Effector memory CD8-positive, alpha-beta T cell (primary cell): ENCODE measurements around the gene CDC42SE2.
A peak's percentile ranks its signal among the peaks of the same experiment; 100 is the strongest.
"Not testable (repeated sequence)": the region's sequence is repeated elsewhere in the genome, so short reads cannot be mapped to it uniquely, and the experiment has no call there.

Experiments used
- ATAC-seq: fragments of 150-1000 bp; cut with Tn5 transposase; replicated peaks from 2 replicates; pipeline ENCODE4 v1.10.0; 2021; ENCODE audit warnings: mild to moderate bottlenecking, moderate library complexity
- DNase-seq, 3 experiments: peaks; one replicate each; pipeline ENCODE4 v3.0.0; 2021
- H3K27ac Mint-ChIP-seq, 2 donors: one replicate each; pipeline ENCODE4 v1.8.0; 2022; ENCODE audit warnings: mild to moderate bottlenecking in 2 of 2, mixed read lengths in 2 of 2, moderate library complexity in 2 of 2
- H3K27me3 Mint-ChIP-seq, 2 donors: one replicate each; pipeline ENCODE4 v1.8.0; 2022; ENCODE audit warnings: mixed read lengths in 2 of 2
- H3K36me3 Mint-ChIP-seq: one replicate; pipeline ENCODE4 v1.8.0; 2022; ENCODE audit warnings: mild to moderate bottlenecking, moderate library complexity, mixed read lengths; ENCODE audit not compliant: insufficient read depth
- H3K4me1 Mint-ChIP-seq, 2 donors: one replicate each; pipeline ENCODE4 v1.8.0; 2022; ENCODE audit warnings: low read depth in 2 of 2, mixed read lengths in 2 of 2
- H3K4me3 Mint-ChIP-seq, 2 donors: one replicate each; pipeline ENCODE4 v1.8.0; 2022; ENCODE audit warnings: mild to moderate bottlenecking in 2 of 2, mixed read lengths in 2 of 2, moderate library complexity in 2 of 2
- H3K9me3 Mint-ChIP-seq, 2 donors: one replicate each; pipeline ENCODE4 v1.8.0; 2022; ENCODE audit warnings: mixed read lengths in 2 of 2

Gene CDC42SE2

GRCh38 chr5:131274326-131275063 lies 10.6 kb downstream of the CDC42SE2 start:
- H3K27ac Mint-ChIP-seq = peak overlapping the region; percentile 82 to 89
- H3K27me3 Mint-ChIP-seq = no peaks in the 10 kb centered on the region
- H3K4me1 Mint-ChIP-seq = peaks cover 54 to 72% of the 10 kb centered on the region in 2 donors
- ATAC-seq (peak; percentile 23), DNase-seq (no peak)
- no peaks in the 10 kb centered on the region for H3K9me3 Mint-ChIP-seq
- H3K4me3 Mint-ChIP-seq = peak overlapping the region; percentile 64 to 83
- peaks cover 77% of the 10 kb centered on the region for H3K36me3 Mint-ChIP-seq

GRCh38 chr5:131276072-131276471 lies 12.2 kb downstream of the CDC42SE2 start:
- DNase-seq = no peak
- H3K9me3 Mint-ChIP-seq = no peaks in the 10 kb centered on the region
- peak overlapping the region; percentile 64 to 83 for H3K4me3 Mint-ChIP-seq
- H3K4me1 Mint-ChIP-seq = peaks cover 52 to 74% of the 10 kb centered on the region in 2 donors
- no peak for ATAC-seq
- H3K27me3 Mint-ChIP-seq = no peaks in the 10 kb centered on the region
- peaks cover 67% of the 10 kb centered on the region for H3K36me3 Mint-ChIP-seq
- H3K27ac Mint-ChIP-seq = no peak overlapping the region

GRCh38 chr5:131277447-131277846 lies 13.6 kb downstream of the CDC42SE2 start:
- Mint-ChIP-seq H3K9me3 (no peaks in the 10 kb centered on the region), H3K27me3 (no peaks in the 10 kb centered on the region), H3K4me3 (peak overlapping the region; percentile 66 to 77), H3K36me3 (peaks cover 62% of the 10 kb centered on the region), H3K4me1 (peaks cover 52 to 74% of the 10 kb centered on the region in 2 donors), H3K27ac (peak overlapping the region; percentile 93 to 98)
- ATAC-seq = no peak
- DNase-seq = no peak

- no peaks in the 10 kb centered on the region for H3K27me3 Mint-ChIP-seq
- DNase-seq = no peak
- peaks cover 51 to 72% of the 10 kb centered on the region in 2 donors for H3K4me1 Mint-ChIP-seq
- H3K36me3 Mint-ChIP-seq = peaks cover 69% of the 10 kb centered on the region
- H3K27ac Mint-ChIP-seq = peak overlapping the region; percentile 93 to 98
- peak overlapping the region; percentile 66 to 77 for H3K4me3 Mint-ChIP-seq
- ATAC-seq = no peak
- no peaks in the 10 kb centered on the region for H3K9me3 Mint-ChIP-seq
Measured at GRCh38 chr5:131277875-131278740, 14.3 kb downstream of the CDC42SE2 start.

GRCh38 chr5:131278741-131279124 lies 14.9 kb downstream of the CDC42SE2 start:
- ATAC-seq, H3K27me3 Mint-ChIP-seq, H3K9me3 Mint-ChIP-seq, DNase-seq: not testable (repeated sequence)
- peaks cover 68% of the 10 kb centered on the region for H3K36me3 Mint-ChIP-seq
- peak overlapping the region; percentile 93 to 98 for H3K27ac Mint-ChIP-seq
- peak overlapping the region; percentile 66 to 77 for H3K4me3 Mint-ChIP-seq
- H3K4me1 Mint-ChIP-seq = peaks cover 56 to 78% of the 10 kb centered on the region in 2 donors

GRCh38 chr5:131279204-131279603 lies 15.4 kb downstream of the CDC42SE2 start:
- Mint-ChIP-seq H3K27ac (peak overlapping the region; percentile 93 to 98), H3K4me3 (peak overlapping the region; percentile 66 to 77), H3K27me3 (no peaks in the 10 kb centered on the region), H3K4me1 (peaks cover 55 to 76% of the 10 kb centered on the region in 2 donors), H3K36me3 (peaks cover 67% of the 10 kb centered on the region), H3K9me3 (no peaks in the 10 kb centered on the region)
- ATAC-seq (no peak), DNase-seq (no peak)

- peaks cover 65% of the 10 kb centered on the region for H3K36me3 Mint-ChIP-seq
- ATAC-seq (no peak), DNase-seq (no peak)
- peak overlapping the region; percentile 66 to 75 for H3K4me3 Mint-ChIP-seq
- no peaks in the 10 kb centered on the region for H3K9me3 Mint-ChIP-seq
- peaks cover 52 to 74% of the 10 kb centered on the region in 2 donors for H3K4me1 Mint-ChIP-seq
- peak overlapping the region; percentile 63 to 98 for H3K27ac Mint-ChIP-seq
- no peaks in the 10 kb centered on the region for H3K27me3 Mint-ChIP-seq
Measured at GRCh38 chr5:131280417-131280816, 16.6 kb downstream of the CDC42SE2 start.

- ATAC-seq (peak; percentile 91), DNase-seq (no peak)
- H3K27ac Mint-ChIP-seq = peak overlapping the region; percentile 63 to 98
- H3K36me3 Mint-ChIP-seq = peaks cover 64% of the 10 kb centered on the region
- H3K9me3 Mint-ChIP-seq = no peaks in the 10 kb centered on the region
- no peaks in the 10 kb centered on the region for H3K27me3 Mint-ChIP-seq
- peak overlapping the region; percentile 66 to 75 for H3K4me3 Mint-ChIP-seq
- peaks cover 56 to 74% of the 10 kb centered on the region in 2 donors for H3K4me1 Mint-ChIP-seq
Measured at GRCh38 chr5:131281133-131281867, 17.4 kb downstream of the CDC42SE2 start.

GRCh38 chr5:131281868-131282234 lies 18.0 kb downstream of the CDC42SE2 start:
- H3K36me3 Mint-ChIP-seq = peaks cover 69% of the 10 kb centered on the region
- H3K27ac Mint-ChIP-seq = peak overlapping the region; percentile 63 to 98
- peaks cover 56 to 79% of the 10 kb centered on the region in 2 donors for H3K4me1 Mint-ChIP-seq
- no peaks in the 10 kb centered on the region for H3K27me3 Mint-ChIP-seq
- ATAC-seq = no peak
- DNase-seq = no peak
- H3K4me3 Mint-ChIP-seq = peak overlapping the region; percentile 66 to 75
- H3K9me3 Mint-ChIP-seq = no peaks in the 10 kb centered on the region

- peak overlapping the region; percentile 63 to 98 for H3K27ac Mint-ChIP-seq
- ATAC-seq (no peak), DNase-seq (no peak)
- peak overlapping the region; percentile 66 to 75 for H3K4me3 Mint-ChIP-seq
- H3K27me3 Mint-ChIP-seq = no peaks in the 10 kb centered on the region
- peaks cover 56 to 77% of the 10 kb centered on the region in 2 donors for H3K4me1 Mint-ChIP-seq
- H3K9me3 Mint-ChIP-seq = no peaks in the 10 kb centered on the region
- peaks cover 71% of the 10 kb centered on the region for H3K36me3 Mint-ChIP-seq
Measured at GRCh38 chr5:131282235-131282634, 18.4 kb downstream of the CDC42SE2 start.

- H3K4me3 Mint-ChIP-seq = peak overlapping the region; percentile 22 to 30
- H3K9me3 Mint-ChIP-seq = no peaks in the 10 kb centered on the region
- no peak for DNase-seq
- H3K4me1 Mint-ChIP-seq = peaks cover 49 to 66% of the 10 kb centered on the region in 2 donors
- no peak for ATAC-seq
- no peaks in the 10 kb centered on the region for H3K27me3 Mint-ChIP-seq
- H3K36me3 Mint-ChIP-seq = peaks cover 74% of the 10 kb centered on the region
- peak overlapping the region; percentile 53 to 63 for H3K27ac Mint-ChIP-seq
Measured at GRCh38 chr5:131285703-131286399, 22.0 kb downstream of the CDC42SE2 start.

- no peaks in the 10 kb centered on the region for H3K9me3 Mint-ChIP-seq
Measured at GRCh38 chr5:131286400-131286715, 22.5 kb downstream of the CDC42SE2 start.

GRCh38 chr5:131288328-131288727 lies 24.5 kb downstream of the CDC42SE2 start:
- Mint-ChIP-seq H3K4me3 (peak overlapping the region; percentile 82 to 87), H3K27ac (peak overlapping the region; percentile 90 to 96), H3K9me3 (no peaks in the 10 kb centered on the region), H3K36me3 (peaks cover 74% of the 10 kb centered on the region), H3K4me1 (peaks cover 41 to 57% of the 10 kb centered on the region in 2 donors), H3K27me3 (no peaks in the 10 kb centered on the region)
- DNase-seq (no peak), ATAC-seq (no peak)

More at GRCh38 chr5:131286400-131286715, 22.5 kb downstream of the CDC42SE2 start:
- Mint-ChIP-seq H3K4me1 (peaks cover 46 to 62% of the 10 kb centered on the region in 2 donors), H3K36me3 (peaks cover 76% of the 10 kb centered on the region), H3K27ac (no peak overlapping the region), H3K27me3 (no peaks in the 10 kb centered on the region), H3K4me3 (no peak overlapping the region)
- ATAC-seq (no peak), DNase-seq (no peak)
